Keratinocyte (primary cell): ENCODE measurements around the gene ZBTB11. TPM values are rescaled to one million over a fixed set of nuclear protein-coding genes. Genes with fewer than 3 reads are reported as not detected.

Source experiments
- DNase-seq: peaks from one replicate; pipeline ENCODE4 v3.0.0-alpha.2; 2011; ENCODE audit warnings: low read depth, missing footprints, low spot score
- FAIRE-seq: peaks from 2 replicates; lab custom pipeline; 2011; peaks lifted over from hg19 to GRCh38; lab: Jason Lieb, UNC
- H2AFZ ChIP-seq: 2 replicates; pipeline ENCODE4 v1.6.0; 2012; ENCODE audit warnings: low read length, control low read depth, inconsistent platforms; ENCODE audit not compliant: control insufficient read depth
- H3K27ac ChIP-seq: 2 replicates; pipeline ENCODE4 v1.5.1; 2011; ENCODE audit warnings: low read length; ENCODE audit not compliant: control insufficient read depth, insufficient read depth
- H3K27me3 ChIP-seq: 3 replicates; pipeline ENCODE4 v1.6.0; 2011; ENCODE audit warnings: low read length; ENCODE audit not compliant: control insufficient read depth, insufficient read depth; ENCODE audit errors: extremely low read depth
- H3K36me3 ChIP-seq, 2 experiments: 2 replicates in 1 of 2; 3 replicates in 1 of 2; pipeline ENCODE4 v1.5.1; 2011; ENCODE audit warnings: low read length in 2 of 2, mild to moderate bottlenecking in 1 of 2; ENCODE audit not compliant: control insufficient read depth in 2 of 2, insufficient read depth in 2 of 2; ENCODE audit errors: extremely low read depth in 1 of 2
- H3K4me1 ChIP-seq: 3 replicates; pipeline ENCODE4 v1.5.1; 2011; ENCODE audit warnings: low read length; ENCODE audit not compliant: control insufficient read depth, insufficient read depth; ENCODE audit errors: extremely low read depth
- H3K4me2 ChIP-seq: 3 replicates; pipeline ENCODE4 v1.6.0; 2011; ENCODE audit warnings: low read depth, low read length; ENCODE audit not compliant: control insufficient read depth, insufficient read depth; ENCODE audit errors: extremely low read depth
- H3K4me3 ChIP-seq, 3 experiments: fragments of 200-600 bp in 1 of 3; sonication (generic) in 1 of 3; 2 replicates in 2 of 3; 3 replicates in 1 of 3; pipeline ENCODE4 v1.5.1; 2011 to 2016; ENCODE audit warnings: low read length in 3 of 3, mild to moderate bottlenecking in 3 of 3, control low read depth in 2 of 3, inconsistent platforms in 1 of 3, low read depth in 1 of 3, mixed read lengths in 1 of 3, mixed run types in 1 of 3, moderate library complexity in 1 of 3; ENCODE audit not compliant: control insufficient read depth in 2 of 3, insufficient read depth in 2 of 3; ENCODE audit errors: extremely low read depth in 1 of 3
- H3K79me2 ChIP-seq: 2 replicates; pipeline ENCODE4 v1.6.0; 2012; ENCODE audit warnings: low read length; ENCODE audit not compliant: control insufficient read depth, insufficient read depth
- H3K9ac ChIP-seq: 3 replicates; pipeline ENCODE4 v1.6.0; 2011; ENCODE audit warnings: low read length; ENCODE audit not compliant: control insufficient read depth, insufficient read depth; ENCODE audit errors: extremely low read depth
- H3K9me1 ChIP-seq: 3 replicates; pipeline ENCODE4 v1.6.0; 2011; ENCODE audit warnings: low read length; ENCODE audit not compliant: control insufficient read depth, insufficient read depth; ENCODE audit errors: extremely low read depth
- H3K9me3 ChIP-seq: 2 replicates; pipeline ENCODE4 v1.5.1; 2012; ENCODE audit warnings: low read depth, low read length; ENCODE audit not compliant: control insufficient read depth
- H4K20me1 ChIP-seq: 3 replicates; pipeline ENCODE4 v1.6.0; 2011; ENCODE audit warnings: low read length; ENCODE audit not compliant: control insufficient read depth, insufficient read depth; ENCODE audit errors: extremely low read depth
- EZH2 ChIP-seq: IDR thresholded peaks from one replicate; pipeline ENCODE4 v1.6.1; 2012; ENCODE audit warnings: inconsistent platforms, mild to moderate bottlenecking, low read length, moderate library complexity
- dilution Hi-C: fragments of 300-500 bp; cut with MboI; formaldehyde crosslinking; loops from one replicate; pipeline ENCODE4 v1.7.0; 2020; ENCODE audit warnings: low sequenced_read_pairs; ENCODE audit not compliant: extremely low pct_ligation_motif_present
- polyA plus RNA-seq, 5 experiments: library from polyadenylated mRNA; depleted of rRNA in 3 of 5; stranded (reverse) in 3 of 5; stranded (forward) in 1 of 5; unstranded in 1 of 5; fragments of >200 nt; gene quantifications; 1 replicate in 1 of 5; 2 replicates in 3 of 5; 3 replicates in 1 of 5; pipeline versions ENCODE4 v1.2.1 to v1.2.3, GENCODE V29; 2011 to 2012; ENCODE audit warnings: missing spikeins in 2 of 5, low read depth in 1 of 5, low replicate concordance in 1 of 5
- TF ChIP-seq, protein P1 (sequence below), 3 experiments: IDR thresholded peaks in 1 of 3; conservative IDR thresholded peaks in 1 of 3; optimal IDR thresholded peaks in 1 of 3; 2 replicates in 2 of 3; 3 replicates in 1 of 3; pipeline versions ENCODE3 to v1.5.1; 2011; ENCODE audit warnings: low read length in 3 of 3, mild to moderate bottlenecking in 3 of 3, moderate library complexity in 2 of 3, control low read depth in 1 of 3, inconsistent platforms in 1 of 3; ENCODE audit not compliant: insufficient read depth in 2 of 3; ENCODE audit errors: extremely low read depth in 1 of 3

The ZBTB11 gene
- polyA plus RNA-seq, 1 donor (not counting 4 experiments of a cell fraction or from before 2014, with no cell fraction given), result 19.7 TPM

- H3K9me1 ChIP-seq, result no peaks in the 10 kb centered on the region
- DNase-seq (no peak), FAIRE-seq (no peak)
- H3K27ac ChIP-seq, result no peak overlapping the region
- H3K4me3 ChIP-seq, result no peak overlapping the region
- H3K79me2 ChIP-seq, result no peaks in the 10 kb centered on the region
- no peaks in the 10 kb centered on the region for H4K20me1 ChIP-seq
- H3K36me3 ChIP-seq, result no peaks in the 10 kb centered on the region
- H3K4me2 ChIP-seq, result no peak overlapping the region
- TF ChIP-seq EZH2, result no peak
- TF ChIP-seq, protein P1, sequence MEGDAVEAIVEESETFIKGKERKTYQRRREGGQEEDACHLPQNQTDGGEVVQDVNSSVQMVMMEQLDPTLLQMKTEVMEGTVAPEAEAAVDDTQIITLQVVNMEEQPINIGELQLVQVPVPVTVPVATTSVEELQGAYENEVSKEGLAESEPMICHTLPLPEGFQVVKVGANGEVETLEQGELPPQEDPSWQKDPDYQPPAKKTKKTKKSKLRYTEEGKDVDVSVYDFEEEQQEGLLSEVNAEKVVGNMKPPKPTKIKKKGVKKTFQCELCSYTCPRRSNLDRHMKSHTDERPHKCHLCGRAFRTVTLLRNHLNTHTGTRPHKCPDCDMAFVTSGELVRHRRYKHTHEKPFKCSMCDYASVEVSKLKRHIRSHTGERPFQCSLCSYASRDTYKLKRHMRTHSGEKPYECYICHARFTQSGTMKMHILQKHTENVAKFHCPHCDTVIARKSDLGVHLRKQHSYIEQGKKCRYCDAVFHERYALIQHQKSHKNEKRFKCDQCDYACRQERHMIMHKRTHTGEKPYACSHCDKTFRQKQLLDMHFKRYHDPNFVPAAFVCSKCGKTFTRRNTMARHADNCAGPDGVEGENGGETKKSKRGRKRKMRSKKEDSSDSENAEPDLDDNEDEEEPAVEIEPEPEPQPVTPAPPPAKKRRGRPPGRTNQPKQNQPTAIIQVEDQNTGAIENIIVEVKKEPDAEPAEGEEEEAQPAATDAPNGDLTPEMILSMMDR (optimal IDR thresholded peaks at IDR 0.05 in 1 of 3, IDR thresholded peaks at IDR 0.05 in 1 of 3, conservative IDR thresholded peaks at IDR 0.05 in 1 of 3; ENCODE audit: extremely low read depth in 1 of 3, insufficient read depth in 2 of 3, low read length in 3 of 3), result no peak
- no peak overlapping the region for H3K9ac ChIP-seq
- no peaks in the 10 kb centered on the region for H3K4me1 ChIP-seq
- no peaks in the 10 kb centered on the region for H3K9me3 ChIP-seq
- no peak overlapping the region for H2AFZ ChIP-seq
- H3K27me3 ChIP-seq, result no peaks in the 10 kb centered on the region
- dilution Hi-C loops, result no loop called here
Observed at GRCh38 chr3:101631098-101631796, 45.7 kb downstream of the ZBTB11 start.

GRCh38 chr3:101629219-101629618, 47.7 kb downstream of the ZBTB11 start:
- TF ChIP-seq EZH2, result no peak
- TF ChIP-seq, protein P1 (optimal IDR thresholded peaks at IDR 0.05 in 1 of 3, IDR thresholded peaks at IDR 0.05 in 1 of 3, conservative IDR thresholded peaks at IDR 0.05 in 1 of 3; ENCODE audit: extremely low read depth in 1 of 3, insufficient read depth in 2 of 3, low read length in 3 of 3), result no peak
- no peak overlapping the region for H2AFZ ChIP-seq
- DNase-seq (no peak), FAIRE-seq (no peak)
- H3K79me2 ChIP-seq, result no peaks in the 10 kb centered on the region
- no peaks in the 10 kb centered on the region for H3K36me3 ChIP-seq
- H3K27me3 ChIP-seq, result no peaks in the 10 kb centered on the region
- H3K9me3 ChIP-seq, result no peaks in the 10 kb centered on the region
- H3K9ac ChIP-seq, result no peak overlapping the region
- no peak overlapping the region for H3K4me3 ChIP-seq
- no peak overlapping the region for H3K4me2 ChIP-seq
- dilution Hi-C loops, result no loop called here
- no peaks in the 10 kb centered on the region for H3K4me1 ChIP-seq
- H4K20me1 ChIP-seq, result no peaks in the 10 kb centered on the region
- H3K9me1 ChIP-seq, result no peaks in the 10 kb centered on the region
- H3K27ac ChIP-seq, result no peak overlapping the region
